Measurements from ENCODE around the gene PPP1R27.

PPP1R27 gene

DNA sequence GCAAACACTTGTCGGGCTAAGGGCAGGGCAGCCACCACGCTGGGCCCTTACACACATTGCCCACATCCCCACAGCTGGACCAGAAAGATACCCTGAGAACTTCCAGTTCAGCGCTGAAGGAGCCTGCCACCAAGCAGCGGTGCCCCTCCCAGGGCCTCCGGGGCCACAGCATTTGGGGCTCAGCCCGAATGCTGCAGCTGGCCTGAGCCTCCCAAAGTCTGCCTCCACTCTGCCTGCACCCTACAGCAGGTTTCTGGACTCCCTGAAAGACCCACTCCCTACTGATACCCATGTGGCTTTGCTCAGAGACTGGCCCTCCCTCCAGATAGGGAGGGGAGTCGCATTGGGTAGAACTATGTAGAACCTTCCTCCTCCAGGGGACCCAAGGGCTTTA lies 3.3 kb downstream of the PPP1R27 start:
- no peak overlapping the region for H3K4me3 ChIP-seq (ENCODE audit: low read length)
- H3K9me3 ChIP-seq (ENCODE audit: control insufficient read depth, insufficient read depth, low read length): no peaks in the 10 kb centered on the region
- H3K27me3 ChIP-seq (ENCODE audit: control insufficient read depth, insufficient read depth, low read length): no peaks in the 10 kb centered on the region
- peaks cover 11% of the 10 kb centered on the region for H3K4me1 ChIP-seq (ENCODE audit: control insufficient read depth, insufficient read depth, low read length)
- no peaks in the 10 kb centered on the region for H3K36me3 ChIP-seq (ENCODE audit: control insufficient read depth, insufficient read depth, low read length)
- DNase-seq (ENCODE audit: low read depth, low spot score): no peak
- H3K27ac ChIP-seq (ENCODE audit: low read length): no peak overlapping the region
- no CpG with 5 or more reads among the region's 7 CpGs for WGBS (ENCODE audit: insufficient coverage, insufficient read length)

DNA sequence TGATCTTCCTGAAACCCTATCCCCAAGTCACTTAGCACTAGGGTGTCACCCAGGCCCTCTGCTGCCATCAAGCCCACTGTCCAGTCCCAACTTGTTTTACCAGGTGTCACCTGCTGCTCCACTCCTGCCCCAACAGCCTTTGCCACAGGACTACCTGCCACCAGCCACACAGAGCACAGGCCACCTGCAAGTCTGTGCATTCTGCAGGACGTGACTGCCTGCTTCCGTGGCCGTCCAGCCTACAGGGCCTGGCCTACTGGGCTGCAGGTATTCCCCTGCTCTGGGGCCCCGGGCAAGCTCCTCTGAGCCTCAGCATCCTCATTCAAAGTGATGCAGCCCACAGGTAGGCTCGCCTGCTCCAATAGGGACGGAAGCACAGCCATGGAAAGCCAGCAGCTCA lies 5.0 kb downstream of the PPP1R27 start:
- WGBS (ENCODE audit: insufficient coverage, insufficient read length): no CpG with 5 or more reads among the region's 6 CpGs
- H3K36me3 ChIP-seq (ENCODE audit: control insufficient read depth, insufficient read depth, low read length): no peaks in the 10 kb centered on the region
- H3K27me3 ChIP-seq (ENCODE audit: control insufficient read depth, insufficient read depth, low read length): no peaks in the 10 kb centered on the region
- peaks cover 12% of the 10 kb centered on the region for H3K4me1 ChIP-seq (ENCODE audit: control insufficient read depth, insufficient read depth, low read length)
- H3K4me3 ChIP-seq (ENCODE audit: low read length): no peak overlapping the region
- no peaks in the 10 kb centered on the region for H3K9me3 ChIP-seq (ENCODE audit: control insufficient read depth, insufficient read depth, low read length)
- H3K27ac ChIP-seq (ENCODE audit: low read length): no peak overlapping the region
- no peak for DNase-seq (ENCODE audit: low read depth, low spot score)

DNA sequence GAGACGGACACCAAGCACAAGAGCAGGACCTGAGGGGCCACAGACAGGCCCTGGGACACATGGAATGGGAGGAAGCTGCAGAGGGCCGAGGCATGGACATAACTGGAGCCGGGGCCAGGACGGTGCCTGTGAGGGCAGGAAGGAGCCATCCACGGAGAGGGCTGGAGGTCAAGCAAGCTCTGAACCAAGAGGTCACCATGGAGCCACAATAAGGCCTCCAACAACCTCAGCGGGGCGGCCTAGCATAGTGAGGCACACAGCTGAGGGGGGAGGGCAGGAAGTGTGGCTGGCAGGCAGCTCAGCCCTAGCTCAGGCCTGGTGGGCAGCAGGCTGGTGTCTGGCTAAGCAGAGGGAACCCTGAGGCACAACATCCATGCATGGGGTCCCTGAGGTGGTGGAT lies 6.2 kb downstream of the PPP1R27 start:
- Histone ChIP-seq H3K27ac (ENCODE audit: low read length) (no peak overlapping the region), H3K9me3 (ENCODE audit: control insufficient read depth, insufficient read depth, low read length) (no peaks in the 10 kb centered on the region), H3K4me1 (ENCODE audit: control insufficient read depth, insufficient read depth, low read length) (peaks cover 10% of the 10 kb centered on the region), H3K27me3 (ENCODE audit: control insufficient read depth, insufficient read depth, low read length) (no peaks in the 10 kb centered on the region), H3K36me3 (ENCODE audit: control insufficient read depth, insufficient read depth, low read length) (no peaks in the 10 kb centered on the region), H3K4me3 (ENCODE audit: low read length) (no peak overlapping the region)
- no CpG with 5 or more reads among the region's 7 CpGs for WGBS (ENCODE audit: insufficient coverage, insufficient read length)
- no peak for DNase-seq (ENCODE audit: low read depth, low spot score)

DNA sequence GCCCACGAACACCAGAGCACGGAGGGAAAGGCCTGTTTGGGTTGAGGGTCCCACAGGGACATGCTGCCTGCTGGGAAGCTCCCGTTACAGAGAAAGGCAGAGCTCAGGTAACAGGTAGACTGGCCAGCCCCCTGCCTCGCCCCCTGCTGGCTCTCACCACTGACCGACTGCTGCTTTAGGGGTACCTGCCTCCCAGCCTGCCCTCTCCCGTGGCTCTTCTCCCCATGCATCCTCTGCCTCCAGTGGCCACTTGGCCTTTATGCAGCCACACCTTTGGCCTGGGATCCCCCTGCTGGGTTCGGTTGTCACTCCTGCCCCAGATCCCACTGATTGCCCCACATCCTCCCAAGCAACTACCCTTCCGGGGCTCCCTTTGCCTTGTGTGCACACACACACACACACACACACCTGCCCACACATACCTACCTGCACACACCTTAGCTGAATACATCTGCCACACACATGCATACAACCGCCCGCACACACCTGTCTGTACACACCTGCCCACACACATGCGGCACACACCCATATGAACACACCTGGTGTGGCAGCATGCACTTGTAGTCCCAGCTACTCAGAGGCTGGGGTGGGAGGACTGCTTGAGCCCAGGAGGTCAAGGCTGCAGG lies 8.9 kb downstream of the PPP1R27 start:
- no peak for DNase-seq (ENCODE audit: low read depth, low spot score)
- Histone ChIP-seq H3K27ac (ENCODE audit: low read length) (no peak overlapping the region), H3K27me3 (ENCODE audit: control insufficient read depth, insufficient read depth, low read length) (no peaks in the 10 kb centered on the region), H3K36me3 (ENCODE audit: control insufficient read depth, insufficient read depth, low read length) (no peaks in the 10 kb centered on the region), H3K9me3 (ENCODE audit: control insufficient read depth, insufficient read depth, low read length) (no peaks in the 10 kb centered on the region), H3K4me1 (ENCODE audit: control insufficient read depth, insufficient read depth, low read length) (peaks cover 5% of the 10 kb centered on the region), H3K4me3 (ENCODE audit: low read length) (no peak overlapping the region)
- WGBS (ENCODE audit: insufficient coverage, insufficient read length): no CpG with 5 or more reads among the region's 11 CpGs

DNA sequence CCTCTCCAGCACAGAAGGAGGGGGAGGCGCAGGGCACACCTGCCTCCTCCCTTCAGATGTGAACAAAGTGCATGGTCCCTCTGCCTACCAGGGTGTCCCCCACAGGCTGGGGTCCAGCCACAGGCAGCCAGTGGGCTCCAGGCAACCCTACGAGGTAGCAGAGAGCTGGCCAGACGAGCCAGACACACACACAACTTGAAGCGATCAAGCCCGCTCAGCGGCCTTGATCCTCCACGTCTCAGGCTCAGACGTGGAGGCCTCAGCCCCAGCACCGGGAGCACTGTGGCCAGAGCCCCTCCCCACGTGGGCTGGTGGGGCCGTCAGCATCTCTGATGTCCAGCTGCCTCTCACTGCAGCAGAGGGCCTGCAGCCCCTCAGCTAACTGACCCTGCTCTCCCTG lies 10.3 kb downstream of the PPP1R27 start:
- Histone ChIP-seq H3K4me1 (ENCODE audit: control insufficient read depth, insufficient read depth, low read length) (peaks cover 5% of the 10 kb centered on the region), H3K36me3 (ENCODE audit: control insufficient read depth, insufficient read depth, low read length) (no peaks in the 10 kb centered on the region), H3K27me3 (ENCODE audit: control insufficient read depth, insufficient read depth, low read length) (no peaks in the 10 kb centered on the region), H3K4me3 (ENCODE audit: low read length) (no peak overlapping the region), H3K27ac (ENCODE audit: low read length) (no peak overlapping the region), H3K9me3 (ENCODE audit: control insufficient read depth, insufficient read depth, low read length) (no peaks in the 10 kb centered on the region)
- no CpG with 5 or more reads among the region's 11 CpGs for WGBS (ENCODE audit: insufficient coverage, insufficient read length)
- DNase-seq (ENCODE audit: low read depth, low spot score): no peak

DNA sequence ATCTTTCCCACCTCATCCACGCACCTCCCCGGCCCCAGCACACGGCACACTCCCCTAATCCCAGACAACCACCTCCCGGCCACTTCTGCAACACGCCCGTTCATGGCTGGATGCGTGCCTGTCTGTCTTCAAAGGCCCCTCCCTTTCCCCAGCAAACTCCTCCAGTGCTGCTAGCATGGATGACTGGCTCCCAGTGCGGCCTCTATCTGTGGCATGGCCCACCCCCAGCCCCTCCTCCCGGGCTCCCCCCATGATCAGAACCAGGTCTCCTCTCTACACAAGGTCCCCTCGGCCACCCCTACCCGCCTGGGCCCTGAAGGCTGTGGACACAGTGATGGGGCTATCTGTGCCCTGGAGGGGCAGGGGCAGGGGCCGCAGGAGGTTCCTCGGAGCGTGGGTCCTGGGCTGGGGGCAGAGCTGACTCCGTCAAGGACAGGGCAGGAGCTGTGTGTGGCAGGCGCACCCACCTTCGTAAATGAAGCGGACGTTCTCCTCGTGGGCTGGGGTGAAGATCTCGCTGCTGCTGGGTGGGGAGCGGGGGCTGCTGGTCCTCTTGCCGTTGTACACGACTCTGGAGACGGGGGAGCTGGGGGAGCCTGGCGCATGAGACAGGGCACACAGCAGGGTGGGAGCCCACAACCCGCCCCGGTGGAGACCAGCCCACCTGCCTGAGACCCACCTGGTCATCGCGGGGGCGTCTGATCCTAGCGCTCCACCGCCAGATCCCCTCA lies 10.9 kb downstream of the PPP1R27 start:
- no CpG with 5 or more reads among the region's 33 CpGs for WGBS (ENCODE audit: insufficient coverage, insufficient read length)
- Histone ChIP-seq H3K36me3 (ENCODE audit: control insufficient read depth, insufficient read depth, low read length) (no peaks in the 10 kb centered on the region), H3K27ac (ENCODE audit: low read length) (no peak overlapping the region)

DNA sequence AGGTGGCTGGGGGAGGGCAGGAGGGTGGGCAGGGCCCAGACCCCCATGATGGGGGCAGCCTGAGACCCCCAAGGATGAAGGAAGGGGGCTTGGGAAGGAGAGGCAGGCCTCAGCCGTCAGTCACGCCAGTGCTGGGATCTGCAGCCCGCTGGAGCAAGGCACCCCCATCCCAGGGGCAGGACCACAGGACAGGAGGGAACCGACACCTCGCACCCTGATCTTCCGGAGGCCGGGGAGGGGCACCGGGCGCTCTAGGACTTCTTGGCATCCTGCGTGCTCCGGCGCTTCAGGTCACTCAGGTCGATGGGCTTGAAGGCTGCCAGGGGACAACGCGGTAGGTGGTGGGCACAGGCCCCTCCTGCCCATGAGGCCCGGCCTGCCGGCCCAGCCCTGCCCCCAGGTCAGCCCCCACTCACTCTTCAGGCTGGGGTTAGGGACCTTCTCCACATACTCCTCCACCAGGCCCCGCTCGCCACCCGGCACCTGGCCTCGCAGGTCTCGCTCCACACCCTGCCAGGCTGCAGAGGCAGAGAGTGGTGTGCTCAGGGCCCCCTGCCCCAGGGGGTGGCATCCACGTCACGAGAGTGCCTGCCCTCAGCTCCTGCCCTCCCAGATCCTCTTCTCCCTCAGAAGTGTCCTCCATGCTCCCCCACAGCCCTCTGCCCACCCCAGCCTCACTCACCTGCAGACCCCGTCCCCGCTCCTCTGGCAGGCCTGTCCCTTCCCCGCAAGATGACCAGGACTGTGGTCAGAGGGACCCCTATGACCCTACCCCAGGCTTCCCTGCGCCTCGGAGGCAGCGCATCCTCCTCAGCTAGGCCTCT lies 11.6 kb downstream of the PPP1R27 start:
- no peak overlapping the region for H3K27ac ChIP-seq (ENCODE audit: low read length)
- DNase-seq (ENCODE audit: low read depth, low spot score): no peak
- no peaks in the 10 kb centered on the region for H3K9me3 ChIP-seq (ENCODE audit: control insufficient read depth, insufficient read depth, low read length)
- no peaks in the 10 kb centered on the region for H3K36me3 ChIP-seq (ENCODE audit: control insufficient read depth, insufficient read depth, low read length)
- WGBS (ENCODE audit: insufficient coverage, insufficient read length): no CpG with 5 or more reads among the region's 30 CpGs
- H3K4me3 ChIP-seq (ENCODE audit: low read length): no peak overlapping the region
- H3K27me3 ChIP-seq (ENCODE audit: control insufficient read depth, insufficient read depth, low read length): no peaks in the 10 kb centered on the region
- peaks cover 3% of the 10 kb centered on the region for H3K4me1 ChIP-seq (ENCODE audit: control insufficient read depth, insufficient read depth, low read length)

More for the DNA sequence above, 10.9 kb downstream of the PPP1R27 start:
- H3K4me1 ChIP-seq (ENCODE audit: control insufficient read depth, insufficient read depth, low read length): peaks cover 5% of the 10 kb centered on the region
- no peaks in the 10 kb centered on the region for H3K9me3 ChIP-seq (ENCODE audit: control insufficient read depth, insufficient read depth, low read length)
- no peak overlapping the region for H3K4me3 ChIP-seq (ENCODE audit: low read length)
- DNase-seq (ENCODE audit: low read depth, low spot score): no peak
- H3K27me3 ChIP-seq (ENCODE audit: control insufficient read depth, insufficient read depth, low read length): no peaks in the 10 kb centered on the region

DNA sequence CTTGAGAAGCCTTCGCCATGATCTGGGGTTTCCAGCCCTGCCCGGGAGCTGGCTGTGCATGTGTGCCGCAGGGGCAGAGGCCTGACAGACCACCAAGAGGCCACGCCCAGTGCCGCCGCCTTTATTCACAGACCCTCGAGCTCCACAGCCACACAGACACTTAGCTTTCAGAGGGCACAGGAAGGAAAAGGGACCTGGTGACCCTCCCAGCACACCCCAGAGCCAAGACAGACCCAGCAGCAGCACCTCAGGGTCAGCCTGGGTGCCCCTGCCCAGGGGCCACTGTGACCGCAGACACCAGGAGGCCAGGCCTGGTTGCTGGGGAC lies 12.6 kb downstream of the PPP1R27 start:
- no CpG with 5 or more reads among the region's 8 CpGs for WGBS (ENCODE audit: insufficient coverage, insufficient read length)
- Histone ChIP-seq H3K9me3 (ENCODE audit: control insufficient read depth, insufficient read depth, low read length) (no peaks in the 10 kb centered on the region), H3K36me3 (ENCODE audit: control insufficient read depth, insufficient read depth, low read length) (no peaks in the 10 kb centered on the region), H3K4me1 (ENCODE audit: control insufficient read depth, insufficient read depth, low read length) (peaks cover 3% of the 10 kb centered on the region), H3K27me3 (ENCODE audit: control insufficient read depth, insufficient read depth, low read length) (no peaks in the 10 kb centered on the region), H3K4me3 (ENCODE audit: low read length) (no peak overlapping the region), H3K27ac (ENCODE audit: low read length) (no peak overlapping the region)
- no peak for DNase-seq (ENCODE audit: low read depth, low spot score)

DNA sequence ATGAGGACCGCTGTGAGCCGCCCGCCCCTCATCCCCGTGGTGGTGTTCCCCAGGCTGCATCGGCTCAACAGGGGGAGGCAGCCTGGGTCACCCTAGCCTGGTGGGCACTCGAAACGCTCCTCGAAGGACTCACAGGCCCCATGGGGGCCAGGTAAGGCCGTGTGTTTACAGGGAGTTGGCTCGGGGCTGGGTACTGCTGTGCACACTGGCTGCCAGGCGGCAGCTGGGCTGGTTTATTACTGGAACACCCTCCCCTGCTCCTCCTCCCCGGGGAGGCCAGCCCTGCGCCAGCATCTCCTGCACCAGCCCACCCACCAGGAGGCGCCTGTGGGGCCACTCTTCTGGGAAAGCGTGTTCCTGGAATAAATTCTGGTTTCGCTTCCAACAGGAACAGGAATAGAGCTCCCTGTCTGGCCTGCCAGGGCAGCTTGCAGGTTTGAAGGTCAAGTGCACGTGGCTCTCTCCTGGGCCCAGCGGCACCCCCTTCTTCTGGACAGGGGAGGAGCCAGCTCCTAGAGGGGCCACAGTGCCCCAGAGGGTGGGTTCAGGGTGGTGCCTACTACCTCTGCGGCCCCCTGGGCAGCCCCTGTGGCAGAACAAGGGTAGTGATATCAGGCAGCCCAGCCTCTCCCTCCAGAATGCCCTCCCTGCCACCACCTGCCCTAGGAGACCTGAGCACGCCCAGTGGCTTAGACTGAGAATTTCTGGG lies 13.1 kb downstream of the PPP1R27 start:
- WGBS (ENCODE audit: insufficient coverage, insufficient read length): no CpG with 5 or more reads among the region's 20 CpGs
- Histone ChIP-seq H3K27ac (ENCODE audit: low read length) (no peak overlapping the region), H3K27me3 (ENCODE audit: control insufficient read depth, insufficient read depth, low read length) (no peaks in the 10 kb centered on the region), H3K9me3 (ENCODE audit: control insufficient read depth, insufficient read depth, low read length) (no peaks in the 10 kb centered on the region), H3K36me3 (ENCODE audit: control insufficient read depth, insufficient read depth, low read length) (no peaks in the 10 kb centered on the region), H3K4me3 (ENCODE audit: low read length) (no peak overlapping the region), H3K4me1 (ENCODE audit: control insufficient read depth, insufficient read depth, low read length) (peaks cover 3% of the 10 kb centered on the region)
- DNase-seq (ENCODE audit: low read depth, low spot score): no peak

DNA sequence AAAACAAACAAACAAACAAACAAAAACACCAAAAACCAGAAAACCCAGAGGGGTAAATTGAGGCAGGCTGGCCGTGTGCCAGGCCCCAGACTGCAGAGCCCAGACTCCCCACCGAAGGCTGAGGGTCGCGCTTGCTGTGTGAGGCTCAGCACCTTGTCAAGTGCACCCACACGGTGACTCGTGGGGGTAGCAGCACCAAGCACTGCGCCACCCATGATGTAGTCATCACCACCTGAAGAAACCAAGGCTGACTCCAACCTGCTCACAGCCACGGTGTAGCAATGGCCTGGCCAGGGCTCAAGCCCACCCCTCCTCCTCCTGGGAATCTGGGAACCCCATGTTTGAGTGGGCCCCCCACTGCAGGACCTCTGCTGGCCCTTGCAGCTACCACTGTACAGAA lies 13.7 kb downstream of the PPP1R27 start:
- Histone ChIP-seq H3K4me3 (ENCODE audit: low read length) (no peak overlapping the region), H3K36me3 (ENCODE audit: control insufficient read depth, insufficient read depth, low read length) (no peaks in the 10 kb centered on the region), H3K27ac (ENCODE audit: low read length) (no peak overlapping the region), H3K4me1 (ENCODE audit: control insufficient read depth, insufficient read depth, low read length) (peaks cover 3% of the 10 kb centered on the region), H3K9me3 (ENCODE audit: control insufficient read depth, insufficient read depth, low read length) (no peaks in the 10 kb centered on the region), H3K27me3 (ENCODE audit: control insufficient read depth, insufficient read depth, low read length) (no peaks in the 10 kb centered on the region)
- WGBS (ENCODE audit: insufficient coverage, insufficient read length): no CpG with 5 or more reads among the region's 8 CpGs
- no peak for DNase-seq (ENCODE audit: low read depth, low spot score)

All from iPS DF 6.9 (cell line).